ENCODE results near the gene SULT1C4. TPM values are rescaled to one million over a fixed set of nuclear protein-coding genes. Genes with fewer than 3 reads are reported as not detected.

The SULT1C4 gene
- polyA plus RNA-seq, 1 of the 3 experiments (the other 2 are of a cell fraction): 0.18 TPM

- no peak overlapping the region for H3K27ac ChIP-seq (ENCODE audit: low read depth in 2 of 2, low read length in 1 of 2)
- ChIA-PET CTCF (no interaction called here), POLR2A (no interaction called here)
- H4K20me1 ChIP-seq (ENCODE audit: insufficient read depth): no peaks in the 10 kb centered on the region
- H3K9me2 ChIP-seq: no peaks in the 10 kb centered on the region
- peaks cover 0 to 2% of the 10 kb centered on the region in 2 experiments; a peak in 1 of 4 replicates for H3K4me1 ChIP-seq (ENCODE audit: control insufficient read depth in 1 of 2, insufficient read depth in 2 of 2, low read depth in 1 of 2, low read length in 1 of 2)
- no peak overlapping the region for H3K4me2 ChIP-seq
- H3K9me3 ChIP-seq: no peaks in the 10 kb centered on the region
- 65% methylated on average over 5 of the region's 5 CpGs for WGBS (ENCODE audit: low lambda C conversion rate)
- no peak for DNase-seq
- no peaks in the 10 kb centered on the region for H3F3A ChIP-seq (replicated peaks; ENCODE audit: insufficient read depth)
- TF ChIP-seq TCF12 (IDR thresholded peaks at IDR 0.05) (no peak), SMC3 (IDR thresholded peaks at IDR 0.05; ENCODE audit: low read depth, low read length) (no peak), REST (IDR thresholded peaks at IDR 0.05; ENCODE audit: low read depth, low read length) (no peak), EP300 (IDR thresholded peaks at IDR 0.05; ENCODE audit: borderline replicate concordance in 1 of 2, low read depth in 1 of 2, low read length in 1 of 2) (no peak), NRF1 (IDR thresholded peaks at IDR 0.05; ENCODE audit: low read depth, low read length) (no peak), TAF1 (IDR thresholded peaks at IDR 0.05; ENCODE audit: borderline replicate concordance, low read depth, low read length) (no peak)
- no peak overlapping the region for H3K9ac ChIP-seq
- H2AFZ ChIP-seq (ENCODE audit: low read depth): no peak overlapping the region
- no peaks in the 10 kb centered on the region for H3K79me2 ChIP-seq (ENCODE audit: insufficient read depth)
- H3K27me3 ChIP-seq (ENCODE audit: insufficient read depth): no peaks in the 10 kb centered on the region
- H3K36me3 ChIP-seq (replicated peaks in 1 of 2; ENCODE audit: control insufficient read depth in 1 of 2, insufficient read depth in 2 of 2, low read length in 1 of 2): no peaks in the 10 kb centered on the region
- H3K4me3 ChIP-seq (ENCODE audit: low read depth in 2 of 2, low read length in 1 of 2): no peak overlapping the region
These were observed 7.8 kb downstream of the SULT1C4 start for GRCh38 chr2:108385411-108386071.

GRCh38 chr2:108388045-108388444 lies 10.3 kb downstream of the SULT1C4 start:
- no peak for TF ChIP-seq SIN3A (IDR thresholded peaks at IDR 0.05; ENCODE audit: borderline replicate concordance, low read depth, low read length)
- no peak for TF ChIP-seq MEF2A (IDR thresholded peaks at IDR 0.05; ENCODE audit: borderline replicate concordance, low read depth)
- no peak for TF ChIP-seq NRF1 (IDR thresholded peaks at IDR 0.05; ENCODE audit: low read depth, low read length)
- no peak for TF ChIP-seq USF1 (IDR thresholded peaks at IDR 0.05; ENCODE audit: borderline replicate concordance, low read depth)
- TF ChIP-seq CHD2 (IDR thresholded peaks at IDR 0.05; ENCODE audit: low read length, partially characterized antibody): no peak
- no peak for TF ChIP-seq FOXJ3 (CRISPR knock-in tag; IDR thresholded peaks at IDR 0.05)
- Histone ChIP-seq H3K4me1 (ENCODE audit: control insufficient read depth in 1 of 2, insufficient read depth in 2 of 2, low read depth in 1 of 2, low read length in 1 of 2) (no peaks in the 10 kb centered on the region), H3K4me3 (ENCODE audit: low read depth in 2 of 2, low read length in 1 of 2) (no peak overlapping the region), H3K27ac (ENCODE audit: low read depth in 2 of 2, low read length in 1 of 2) (no peak overlapping the region), H3F3A (replicated peaks; ENCODE audit: insufficient read depth) (no peaks in the 10 kb centered on the region), H3K9me2 (no peaks in the 10 kb centered on the region), H3K36me3 (replicated peaks in 1 of 2; ENCODE audit: control insufficient read depth in 1 of 2, insufficient read depth in 2 of 2, low read length in 1 of 2) (no peaks in the 10 kb centered on the region), H4K20me1 (ENCODE audit: insufficient read depth) (no peaks in the 10 kb centered on the region), H3K79me2 (ENCODE audit: insufficient read depth) (no peaks in the 10 kb centered on the region), H3K9me3 (no peaks in the 10 kb centered on the region; the same call in 1 of the 2 replicates), H2AFZ (ENCODE audit: low read depth) (no peak overlapping the region), H3K9ac (no peak overlapping the region), H3K27me3 (ENCODE audit: insufficient read depth) (no peaks in the 10 kb centered on the region), H3K4me2 (no peak overlapping the region)
- ChIA-PET CTCF (no interaction called here), POLR2A (no interaction called here)
- WGBS (ENCODE audit: low lambda C conversion rate): 73% methylated on average over 9 of the region's 9 CpGs
- DNase-seq: no peak
